Tibial nerve (tissue), 3 donors: ENCODE results near the gene TRMT61A.

Experiments used
- CTCF ChIP-seq, 5 experiments: fragments of 200-600 bp in 3 of 5; fragments of 450-650 bp in 2 of 5; sonication (generic) in 3 of 5; IDR thresholded peaks; one replicate each; pipeline ENCODE4 v1.5.1; 2016 to 2019; ENCODE audit warnings: antibody characterized with exemption in 5 of 5, mild to moderate bottlenecking in 3 of 5, moderate library complexity in 2 of 5
- POLR2A ChIP-seq, 2 donors: fragments of 450-650 bp; IDR thresholded peaks; one replicate each; pipeline ENCODE4 v1.6.1; 2017; ENCODE audit warnings: antibody characterized with exemption in 2 of 2, mild to moderate bottlenecking in 2 of 2, moderate library complexity in 2 of 2

GRCh38 chr14:103547941-103548462 is 19.0 kb downstream of the TRMT61A start:
- TF ChIP-seq CTCF (IDR thresholded peaks at IDR 0.05) (no peak), POLR2A (IDR thresholded peaks at IDR 0.05) (no peak)
